Mesenchymal stem cell (in vitro differentiated cells and primary cell): Measurements from ENCODE around the gene GRM7.

Experiments
- DNase-seq: peaks from one replicate; pipeline ENCODE4 v3.0.0-alpha.2; 2013
- H2AFZ ChIP-seq: one replicate; pipeline ENCODE4 v1.6.1; 2013; ENCODE audit warnings: low read depth, mild to moderate bottlenecking, control low read depth, inconsistent platforms, low read length, moderate library complexity
- H2AK5ac ChIP-seq: 2 replicates; pipeline ENCODE4 v1.6.1; 2013; ENCODE audit warnings: low read length, moderate library complexity, mild to moderate bottlenecking, inconsistent platforms; ENCODE audit not compliant: severe bottlenecking
- H2BK120ac ChIP-seq: one replicate; pipeline ENCODE4 v1.6.1; 2013; ENCODE audit warnings: low read depth, mild to moderate bottlenecking, inconsistent platforms, low read length, moderate library complexity
- H2BK12ac ChIP-seq, 2 experiments: one replicate each; pipeline ENCODE4 v1.6.1; 2013; ENCODE audit warnings: inconsistent platforms in 2 of 2, low read length in 2 of 2, mild to moderate bottlenecking in 2 of 2, moderate library complexity in 2 of 2, control low read depth in 1 of 2
- H2BK15ac ChIP-seq: one replicate; pipeline ENCODE4 v1.6.1; 2013; ENCODE audit warnings: mild to moderate bottlenecking, low read depth, inconsistent platforms; ENCODE audit not compliant: poor library complexity, severe bottlenecking
- H2BK5ac ChIP-seq: 2 replicates; pipeline ENCODE4 v1.6.1; 2013; ENCODE audit warnings: low read depth, mild to moderate bottlenecking, low read length, control low read depth, inconsistent platforms; ENCODE audit not compliant: poor library complexity, severe bottlenecking
- H3K14ac ChIP-seq, 2 experiments: one replicate each; pipeline ENCODE4 v1.6.1; 2013; ENCODE audit warnings: inconsistent platforms in 2 of 2, low read length in 2 of 2, control low read depth in 1 of 2, mild to moderate bottlenecking in 1 of 2, moderate library complexity in 1 of 2
- H3K18ac ChIP-seq, 2 experiments: one replicate each; pipeline ENCODE4 v1.6.1; 2013; ENCODE audit warnings: inconsistent platforms in 2 of 2, low read length in 2 of 2, control low read depth in 1 of 2, low read depth in 1 of 2, mild to moderate bottlenecking in 1 of 2
- H3K23ac ChIP-seq, 2 experiments: one replicate each; pipeline ENCODE4 v1.6.1; 2013; ENCODE audit warnings: inconsistent platforms in 2 of 2, low read length in 2 of 2, mild to moderate bottlenecking in 2 of 2, moderate library complexity in 2 of 2, control low read depth in 1 of 2
- H3K27ac ChIP-seq: 2 replicates; pipeline ENCODE4 v1.5.1; 2013; ENCODE audit warnings: mild to moderate bottlenecking, moderate library complexity, low read length, control low read depth, inconsistent platforms; ENCODE audit not compliant: poor library complexity, severe bottlenecking
- H3K27me3 ChIP-seq, 2 experiments: 2 replicates each; pipeline versions ENCODE4 v1.6.1 to v1.7.0; 2013; ENCODE audit warnings: low read length in 2 of 2, mild to moderate bottlenecking in 2 of 2, moderate library complexity in 2 of 2, control low read depth in 1 of 2, inconsistent platforms in 1 of 2; ENCODE audit not compliant: control insufficient read depth in 1 of 2, insufficient read depth in 1 of 2
- H3K36me3 ChIP-seq, 2 experiments: 2 replicates each; pipeline versions ENCODE4 v1.6.1 to v1.7.0; 2013; ENCODE audit warnings: low read length in 2 of 2, control low read depth in 1 of 2, inconsistent platforms in 1 of 2, low read depth in 1 of 2, mild to moderate bottlenecking in 1 of 2; ENCODE audit not compliant: insufficient read depth in 2 of 2, control insufficient read depth in 1 of 2
- H3K4ac ChIP-seq, 2 experiments: one replicate each; pipeline ENCODE4 v1.6.1; 2013; ENCODE audit warnings: inconsistent platforms in 2 of 2, low read length in 2 of 2, mild to moderate bottlenecking in 2 of 2, moderate library complexity in 2 of 2, control low read depth in 1 of 2, low read depth in 1 of 2
- H3K4me1 ChIP-seq: 2 replicates; pipeline ENCODE4 v1.6.1; 2013; ENCODE audit warnings: low read depth, low read length, control low read depth; ENCODE audit not compliant: control insufficient read depth, insufficient read depth
- H3K4me2 ChIP-seq: 2 replicates; pipeline ENCODE4 v1.6.1; 2013; ENCODE audit warnings: low read length, mild to moderate bottlenecking, inconsistent platforms; ENCODE audit not compliant: poor library complexity, severe bottlenecking
- H3K4me3 ChIP-seq, 2 experiments: 2 replicates each; pipeline versions ENCODE4 v1.5.1 to v1.7.0; 2013; ENCODE audit warnings: low read length in 2 of 2, mild to moderate bottlenecking in 2 of 2, control low read depth in 1 of 2, low read depth in 1 of 2; ENCODE audit not compliant: insufficient read depth in 1 of 2
- H3K79me1 ChIP-seq: replicated peaks from 2 replicates; pipeline ENCODE4 v1.6.1; 2013; ENCODE audit warnings: mild to moderate bottlenecking, control low read depth, low read length, inconsistent platforms; ENCODE audit not compliant: poor library complexity, severe bottlenecking
- H3K9ac ChIP-seq: 2 replicates; pipeline ENCODE4 v1.7.0; 2013; ENCODE audit warnings: mild to moderate bottlenecking, low read length, moderate library complexity
- H3K9me3 ChIP-seq: 2 replicates; pipeline ENCODE4 v1.7.0; 2013; ENCODE audit warnings: mild to moderate bottlenecking, low read length; ENCODE audit not compliant: control insufficient read depth
- H4K8ac ChIP-seq: one replicate; pipeline ENCODE4 v1.6.1; 2013; ENCODE audit warnings: inconsistent platforms, mild to moderate bottlenecking, low read length, moderate library complexity
- H4K91ac ChIP-seq: one replicate; pipeline ENCODE4 v1.6.1; 2013; ENCODE audit warnings: mild to moderate bottlenecking, low read length, inconsistent platforms
- WGBS: methylation state at CpG from one replicate; pipeline ENCODE4 v1.1.7; 2013; ENCODE audit warnings: mixed read lengths; 5-methylcytosine and 5-hydroxymethylcytosine counted together

Gene GRM7

DNA sequence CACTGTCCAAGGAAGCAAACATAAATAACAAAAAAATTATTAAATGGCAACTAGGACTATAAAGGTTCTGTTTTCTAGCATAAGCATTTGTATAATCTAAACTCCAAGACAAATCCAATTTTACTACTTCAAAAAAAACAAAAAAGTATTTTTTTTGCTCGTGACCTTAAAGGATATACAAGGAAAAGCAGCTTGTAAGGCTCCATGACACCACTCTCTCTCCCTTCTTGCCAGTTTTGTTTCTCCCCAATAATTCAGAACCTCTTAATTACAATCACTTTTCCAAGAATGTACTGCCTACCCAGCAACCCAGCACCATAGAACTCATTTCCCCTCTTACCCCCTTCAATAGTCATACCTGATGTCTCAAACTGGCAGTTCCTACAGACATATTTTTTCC lies 496.2 kb downstream of the GRM7 start:
- H3K18ac ChIP-seq: no peak overlapping the region
- DNase-seq: no peak
- no peak overlapping the region for H3K14ac ChIP-seq
- no peak overlapping the region for H2BK5ac ChIP-seq
- no peak overlapping the region for H2AK5ac ChIP-seq
- no peak overlapping the region for H3K27ac ChIP-seq
- H3K4me1 ChIP-seq: no peaks in the 10 kb centered on the region
- H3K9ac ChIP-seq: no peak overlapping the region
- no peak overlapping the region for H3K4me2 ChIP-seq
- H2AFZ ChIP-seq: no peak overlapping the region
- H3K36me3 ChIP-seq: no peaks in the 10 kb centered on the region
- no peaks in the 10 kb centered on the region for H3K79me1 ChIP-seq
- WGBS: 84% methylated on average over 1 of the region's 1 CpG
- H3K9me3 ChIP-seq: peaks cover 4% of the 10 kb centered on the region
- H3K4me3 ChIP-seq: no peak overlapping the region
- no peak overlapping the region for H4K91ac ChIP-seq
- no peak overlapping the region for H2BK120ac ChIP-seq
- no peak overlapping the region for H3K23ac ChIP-seq
- H4K8ac ChIP-seq: no peak overlapping the region
- no peaks in the 10 kb centered on the region for H3K27me3 ChIP-seq
- H3K4ac ChIP-seq: no peak overlapping the region
- H2BK12ac ChIP-seq: no peak overlapping the region
- no peak overlapping the region for H2BK15ac ChIP-seq

DNA sequence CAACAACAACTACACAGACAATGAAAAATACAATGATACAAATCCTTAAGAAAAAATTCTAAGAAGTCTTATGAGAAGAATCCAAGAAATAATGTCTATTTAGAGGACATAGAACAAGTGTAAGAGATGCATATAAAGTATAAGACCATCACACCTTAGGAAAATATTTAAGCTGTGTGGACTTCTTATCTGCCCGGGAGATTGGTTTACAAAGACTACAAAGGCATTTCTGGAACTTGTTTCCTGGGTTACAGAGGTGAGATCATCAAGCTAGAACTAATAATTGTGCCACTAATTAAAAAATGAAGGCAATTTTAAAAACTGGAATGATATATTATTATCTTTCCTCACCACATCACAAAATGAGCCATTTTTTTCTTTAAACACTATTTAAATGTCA lies 507.1 kb downstream of the GRM7 start:
- Histone ChIP-seq H3K23ac (no peak overlapping the region), H2BK12ac (no peak overlapping the region), H2AFZ (no peak overlapping the region), H3K27me3 (no peaks in the 10 kb centered on the region), H4K8ac (no peak overlapping the region), H3K79me1 (no peaks in the 10 kb centered on the region), H4K91ac (no peak overlapping the region), H2AK5ac (no peak overlapping the region), H3K4me2 (no peak overlapping the region), H3K14ac (no peak overlapping the region), H3K4me3 (no peak overlapping the region), H3K18ac (no peak overlapping the region), H3K4me1 (no peaks in the 10 kb centered on the region), H3K36me3 (no peaks in the 10 kb centered on the region), H3K9me3 (no peaks in the 10 kb centered on the region), H2BK120ac (no peak overlapping the region), H3K9ac (no peak overlapping the region), H3K4ac (no peak overlapping the region), H3K27ac (no peak overlapping the region), H2BK5ac (no peak overlapping the region), H2BK15ac (no peak overlapping the region)
- no peak for DNase-seq
- WGBS: no CpG with 5 or more reads among the region's 1 CpG

DNA sequence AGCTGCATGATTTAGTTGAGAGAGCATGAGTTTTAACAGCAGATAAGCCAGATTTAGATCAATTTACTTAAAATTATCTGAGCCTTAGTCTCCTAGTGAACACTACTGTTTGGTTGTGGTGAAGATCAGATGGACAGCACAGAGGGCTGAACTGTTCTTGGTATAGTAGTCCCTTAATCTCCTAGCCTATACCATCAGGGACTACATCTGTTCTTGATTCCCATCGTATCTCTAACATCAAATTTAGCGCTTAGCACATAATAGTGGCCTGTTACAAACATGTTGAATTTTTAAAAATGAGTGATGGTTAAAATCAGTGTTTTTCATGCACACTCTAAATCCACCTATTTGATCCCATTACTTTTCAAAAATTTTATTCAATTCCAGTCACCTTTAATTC lies 507.7 kb downstream of the GRM7 start:
- Histone ChIP-seq H3K36me3 (no peaks in the 10 kb centered on the region), H3K23ac (no peak overlapping the region), H2AK5ac (no peak overlapping the region), H4K91ac (no peak overlapping the region), H2AFZ (no peak overlapping the region), H3K4me1 (no peaks in the 10 kb centered on the region), H3K4me2 (no peak overlapping the region), H3K9ac (no peak overlapping the region), H3K27ac (no peak overlapping the region), H3K4me3 (no peak overlapping the region), H2BK12ac (no peak overlapping the region), H3K18ac (no peak overlapping the region), H2BK15ac (no peak overlapping the region), H4K8ac (no peak overlapping the region), H3K27me3 (no peaks in the 10 kb centered on the region), H2BK120ac (no peak overlapping the region), H3K4ac (no peak overlapping the region), H3K14ac (no peak overlapping the region), H2BK5ac (no peak overlapping the region), H3K79me1 (no peaks in the 10 kb centered on the region), H3K9me3 (no peaks in the 10 kb centered on the region)
- 83% methylated on average over 1 of the region's 2 CpGs for WGBS
- no peak for DNase-seq

DNA sequence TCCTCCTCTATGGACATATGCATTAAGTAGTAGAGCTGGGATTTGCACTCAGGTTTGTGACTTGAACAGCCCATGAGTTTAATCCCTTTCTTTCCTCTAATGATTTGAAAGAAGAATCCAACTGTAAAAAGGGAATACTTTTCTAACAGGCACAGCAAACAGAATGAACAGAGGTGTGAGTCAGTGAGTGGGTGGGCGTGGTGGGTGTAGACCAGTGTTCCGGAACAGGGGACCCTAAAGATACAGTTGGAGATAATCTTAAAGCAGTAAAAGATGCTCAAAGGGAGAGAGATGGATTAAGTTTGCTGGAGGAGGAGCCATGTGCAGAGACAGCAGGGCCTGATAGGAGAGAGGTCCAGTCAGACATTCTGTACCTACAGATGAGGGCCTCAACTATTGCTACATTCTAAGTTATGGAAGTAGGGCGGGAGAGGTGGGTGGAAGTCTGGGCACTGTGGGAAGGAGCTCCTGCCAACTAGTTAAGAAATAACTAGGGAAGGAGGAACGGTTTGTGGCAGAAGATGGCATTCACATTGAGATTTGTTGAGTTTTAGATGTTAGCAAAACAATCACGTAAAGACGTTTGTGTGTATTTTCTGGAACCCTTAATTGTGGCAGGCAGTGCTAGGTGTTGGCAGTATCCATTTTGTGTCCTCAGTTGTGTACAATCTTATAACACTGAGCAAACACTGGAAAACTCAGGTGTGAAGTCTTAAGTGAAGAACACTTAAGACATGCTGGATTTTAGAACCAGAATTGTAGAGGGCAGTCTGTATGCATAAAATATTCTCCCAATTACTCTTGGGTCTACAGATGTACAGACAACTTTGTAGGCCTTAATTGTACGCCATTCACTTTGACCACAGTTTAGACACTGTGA lies 511.0 kb downstream of the GRM7 start:
- no peak overlapping the region for H3K9ac ChIP-seq
- H3K4me1 ChIP-seq: no peaks in the 10 kb centered on the region
- no peak overlapping the region for H3K4me2 ChIP-seq
- no peak overlapping the region for H2AFZ ChIP-seq
- no peak for DNase-seq
- no peak overlapping the region for H3K18ac ChIP-seq
- H4K91ac ChIP-seq: no peak overlapping the region
- H3K14ac ChIP-seq: no peak overlapping the region
- H3K27ac ChIP-seq: no peak overlapping the region
- H2BK120ac ChIP-seq: no peak overlapping the region
- H3K23ac ChIP-seq: no peak overlapping the region
- H2AK5ac ChIP-seq: no peak overlapping the region
- no peak overlapping the region for H3K4me3 ChIP-seq
- H3K36me3 ChIP-seq: no peaks in the 10 kb centered on the region
- H3K4ac ChIP-seq: no peak overlapping the region
- no peaks in the 10 kb centered on the region for H3K27me3 ChIP-seq
- no peak overlapping the region for H2BK12ac ChIP-seq
- H2BK5ac ChIP-seq: no peak overlapping the region
- no peak overlapping the region for H2BK15ac ChIP-seq
- WGBS: 76% methylated on average over 6 of the region's 7 CpGs
- H3K9me3 ChIP-seq: peaks cover 5% of the 10 kb centered on the region
- H3K79me1 ChIP-seq: no peaks in the 10 kb centered on the region
- H4K8ac ChIP-seq: no peak overlapping the region
